MG63 (cell line): Measurements from ENCODE around the gene G6PD. TPM values are rescaled to one million over a fixed set of nuclear protein-coding genes. Genes with fewer than 3 reads are reported as not detected.

Source experiments
- DNase-seq: peaks from one replicate; pipeline ENCODE4 v3.0.0-alpha.2; 2020
- H3K27me3 ChIP-seq: fragments of 250-450 bp; sonication (Bioruptor Pico); 2 replicates; pipeline ENCODE4 v1.5.1; 2020; ENCODE audit warnings: mild to moderate bottlenecking, moderate library complexity
- H3K36me3 ChIP-seq: fragments of 250-450 bp; sonication (Bioruptor Pico); 2 replicates; pipeline ENCODE4 v1.5.1; 2020; ENCODE audit warnings: mild to moderate bottlenecking, moderate library complexity
- H3K4me3 ChIP-seq: fragments of 250-450 bp; sonication (Bioruptor Pico); 2 replicates; pipeline ENCODE4 v1.5.1; 2020; ENCODE audit warnings: mild to moderate bottlenecking, moderate library complexity
- H3K9me3 ChIP-seq: fragments of 250-450 bp; sonication (Bioruptor Pico); 2 replicates; pipeline ENCODE4 v1.5.1; 2020; ENCODE audit warnings: mild to moderate bottlenecking, moderate library complexity
- total RNA-seq: library from RNA; depleted of rRNA; stranded (reverse); fragments of >200 nt; shearing (Covaris generic); gene quantifications from 2 replicates; pipeline ENCODE4 v1.2.3, GENCODE V29; 2014; ENCODE audit warnings: low replicate concordance

The G6PD gene
- total RNA-seq, 1 experiment from 2014 or later: 61.8 TPM

DNA sequence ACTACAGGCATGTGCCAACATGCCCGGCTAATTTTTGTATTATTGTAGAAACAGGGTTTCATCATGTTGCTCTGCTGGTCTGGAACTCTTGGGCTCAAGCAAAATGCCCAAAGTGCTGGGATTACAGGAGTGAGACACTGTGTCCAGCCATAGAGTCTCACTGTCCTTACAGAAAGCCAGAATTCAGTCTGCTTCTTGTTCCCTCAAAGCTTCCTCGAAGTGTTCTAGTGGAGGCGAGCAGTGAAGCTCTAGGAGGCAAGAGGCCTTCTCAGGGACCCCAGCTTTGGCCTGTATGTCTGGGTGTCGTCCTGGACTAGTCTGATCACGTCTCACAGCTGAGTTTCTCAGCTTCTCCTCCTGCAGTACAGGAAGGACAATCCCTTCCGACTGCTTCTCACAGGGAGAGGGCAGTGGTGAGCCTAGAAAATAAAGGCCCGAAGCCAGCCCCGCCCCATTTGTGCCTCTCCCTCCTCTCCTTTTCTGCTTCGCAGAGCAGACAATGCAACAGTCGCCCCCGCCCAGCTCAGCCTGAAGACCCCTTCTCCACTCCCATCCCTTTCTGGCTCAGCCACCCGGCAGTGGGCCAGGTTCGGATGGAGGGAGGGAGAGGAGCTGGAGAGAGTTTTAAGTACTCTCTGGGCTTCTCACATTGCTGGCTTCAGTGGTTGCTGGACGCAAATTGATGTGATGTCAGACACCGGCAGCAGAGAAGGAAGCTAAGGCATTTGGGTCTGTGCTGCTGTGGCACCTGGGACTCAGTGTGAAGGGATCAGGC lies 19.6 kb downstream of the G6PD start:
- Histone ChIP-seq H3K9me3 (no peaks in the 10 kb centered on the region), H3K27me3 (no peaks in the 10 kb centered on the region), H3K36me3 (no peaks in the 10 kb centered on the region), H3K4me3 (no peak overlapping the region)
- peak; percentile 75 for DNase-seq

DNA sequence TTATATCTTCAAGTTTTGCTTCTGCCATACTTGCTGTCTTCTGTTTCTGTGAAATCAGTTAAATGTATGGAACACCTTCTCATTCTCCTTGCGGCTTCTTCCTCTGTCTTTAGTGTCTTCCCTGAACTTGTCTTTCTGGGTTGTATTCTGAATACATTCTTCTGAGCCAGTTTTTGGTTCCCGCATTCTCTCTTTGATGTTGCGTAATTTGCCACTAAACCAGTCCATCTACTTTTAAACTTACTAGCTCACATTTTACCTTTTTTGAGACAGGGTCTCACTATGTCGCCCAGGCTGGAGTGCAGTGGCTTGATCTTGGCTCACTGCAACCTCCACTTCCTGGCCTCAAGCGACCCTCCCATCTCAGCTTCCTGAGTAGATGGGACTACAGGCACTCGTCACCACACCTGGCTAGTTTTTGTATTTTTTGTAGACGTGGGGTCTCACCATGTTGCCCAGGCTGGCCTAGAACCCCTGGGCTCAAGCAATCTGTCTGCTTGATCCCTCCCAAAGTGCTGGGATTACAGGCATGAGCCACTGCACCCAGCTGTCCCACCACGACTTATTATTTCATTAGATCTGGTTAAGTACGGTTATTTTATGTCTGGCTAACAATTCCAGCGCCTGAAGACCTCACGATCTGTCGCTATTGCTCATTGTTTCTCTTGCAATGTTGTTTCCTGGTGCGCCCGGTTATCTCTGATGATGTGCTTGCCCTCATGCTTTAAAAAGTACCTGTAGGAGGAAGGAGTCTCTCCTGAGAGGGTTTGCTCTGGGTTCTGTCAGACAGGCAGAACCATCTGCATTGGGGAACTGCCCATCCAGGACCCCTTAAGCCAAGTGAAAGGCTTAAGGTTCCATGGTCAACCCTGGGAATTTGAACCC lies 20.8 kb downstream of the G6PD start:
- DNase-seq: no peak
- no peaks in the 10 kb centered on the region for H3K36me3 ChIP-seq
- H3K9me3 ChIP-seq: no peaks in the 10 kb centered on the region
- no peaks in the 10 kb centered on the region for H3K27me3 ChIP-seq
- H3K4me3 ChIP-seq: no peak overlapping the region

DNA sequence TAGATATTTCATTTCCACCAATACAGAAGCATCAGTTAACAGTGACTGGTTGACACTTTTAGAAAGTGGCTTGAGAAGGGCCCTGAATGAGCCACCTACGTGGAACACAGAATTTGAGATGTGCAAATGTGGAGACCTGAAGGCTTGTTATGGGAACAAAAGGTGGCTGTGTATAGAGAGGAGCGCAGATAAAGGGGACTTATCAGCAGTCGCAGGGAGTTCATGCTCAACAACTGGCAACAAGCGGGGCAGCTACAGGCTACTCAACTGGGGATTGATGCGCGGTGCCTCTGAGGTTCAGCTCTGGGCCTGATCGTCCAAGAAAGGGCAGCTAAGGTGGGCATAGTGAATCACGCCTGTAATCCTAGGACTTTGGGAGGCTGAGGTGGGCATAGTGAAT lies 27.3 kb downstream of the G6PD start:
- DNase-seq: no peak
- Histone ChIP-seq H3K9me3 (no peaks in the 10 kb centered on the region), H3K27me3 (no peaks in the 10 kb centered on the region), H3K36me3 (no peaks in the 10 kb centered on the region), H3K4me3 (no peak overlapping the region)

DNA sequence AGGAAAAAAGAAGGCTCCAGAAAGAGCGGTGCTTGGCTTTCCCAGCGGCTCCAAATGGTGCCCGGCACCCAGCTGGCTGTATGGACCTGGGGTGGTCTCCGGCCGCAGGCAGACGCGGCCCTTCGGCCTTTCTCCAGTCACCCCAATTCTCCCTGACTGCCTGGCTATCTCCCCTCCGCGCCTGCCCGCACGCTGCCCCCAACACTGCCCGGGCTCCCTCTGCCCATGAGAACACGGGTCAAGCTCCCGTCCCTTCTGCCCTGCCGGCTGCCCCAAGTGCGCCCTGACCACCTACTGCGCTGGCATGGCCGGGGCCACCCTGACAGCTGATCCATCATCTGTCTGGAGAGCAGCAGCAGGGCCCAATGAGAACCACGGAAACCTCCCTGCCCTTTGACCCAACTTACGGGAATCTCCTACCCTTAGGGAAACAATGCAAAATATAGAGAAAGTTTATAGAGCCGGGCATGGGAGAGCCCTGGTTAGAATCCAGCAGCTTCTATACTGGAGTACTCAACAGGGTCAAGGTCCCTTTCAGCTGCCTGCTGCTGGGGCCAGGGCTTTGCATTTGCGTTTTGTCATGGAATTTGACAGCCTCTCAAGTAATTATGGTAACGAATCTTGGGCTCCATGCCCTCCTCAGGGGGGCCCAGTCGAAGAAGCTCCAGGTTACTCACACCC lies 29.4 kb downstream of the G6PD start:
- Histone ChIP-seq H3K9me3 (no peaks in the 10 kb centered on the region), H3K4me3 (no peak overlapping the region), H3K27me3 (no peaks in the 10 kb centered on the region), H3K36me3 (no peaks in the 10 kb centered on the region)
- no peak for DNase-seq

DNA sequence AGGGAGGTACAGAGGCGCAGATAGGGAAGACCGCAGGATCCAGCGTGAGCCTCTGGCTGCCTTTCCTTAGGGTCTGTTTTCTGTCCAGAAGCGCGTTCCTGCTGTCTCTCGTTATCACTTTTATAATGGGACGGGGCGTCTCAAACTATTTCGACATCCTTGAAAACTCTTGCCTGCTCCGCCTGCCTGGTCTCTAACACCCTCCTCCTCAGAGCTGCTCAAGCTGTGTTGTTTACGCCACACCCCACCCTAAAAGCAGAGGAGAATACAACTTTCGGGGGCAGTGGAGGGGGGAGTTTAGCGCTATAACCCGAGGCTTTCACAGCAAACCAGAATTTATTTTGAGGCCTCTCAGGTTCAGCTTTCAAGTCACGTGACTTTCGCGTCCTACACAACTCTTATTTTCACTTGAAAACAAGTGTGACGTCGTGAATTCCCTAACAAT lies 30.0 kb downstream of the G6PD start:
- no peaks in the 10 kb centered on the region for H3K36me3 ChIP-seq
- H3K9me3 ChIP-seq: no peaks in the 10 kb centered on the region
- no peaks in the 10 kb centered on the region for H3K27me3 ChIP-seq
- peak overlapping the region; percentile 61 for H3K4me3 ChIP-seq
- no peak for DNase-seq

DNA sequence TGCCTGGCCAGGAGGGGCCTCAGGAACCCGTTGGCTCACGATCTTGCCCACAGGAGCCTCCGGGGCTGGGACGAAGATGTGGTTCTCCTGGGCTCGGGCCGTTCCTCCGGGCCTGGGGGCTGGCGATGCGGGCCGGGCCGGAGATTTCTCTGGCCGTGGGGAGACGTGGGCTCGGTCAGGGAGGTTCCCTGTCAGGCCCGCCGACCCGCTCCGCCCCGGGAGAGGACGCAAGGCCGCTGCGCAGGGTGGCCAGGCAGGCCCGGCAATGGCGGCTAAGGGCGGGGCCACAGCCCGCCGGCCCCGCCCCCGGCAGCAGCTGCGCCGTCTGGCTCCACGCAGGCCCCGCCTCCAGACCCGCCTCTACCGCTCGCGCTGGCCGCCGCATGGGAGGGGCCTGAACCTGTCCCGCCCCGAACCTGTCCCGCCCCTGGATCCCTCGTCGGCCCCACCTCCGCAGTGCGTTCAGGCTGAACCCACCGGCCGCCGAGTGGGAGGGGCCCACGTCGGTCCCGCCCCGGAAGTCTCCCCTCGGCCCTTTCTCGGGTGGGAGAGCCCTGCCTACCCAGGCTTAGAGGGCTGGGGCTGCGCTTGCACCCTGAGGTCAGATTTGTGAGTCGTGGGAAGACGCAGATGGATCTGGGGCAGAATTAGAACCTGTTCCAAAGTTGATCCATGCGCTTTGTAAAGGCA lies 30.5 kb downstream of the G6PD start, which contains the start of gene FAM3A:
TSS of gene FAM3A (minus strand) at position 267 of the 690 bp plus-strand sequence. CDS start 460 bp downstream, outside the sequence.
- peak; percentile 86 for DNase-seq
- no peaks in the 10 kb centered on the region for H3K36me3 ChIP-seq
- no peaks in the 10 kb centered on the region for H3K9me3 ChIP-seq
- peak within 1 kb of the TSS; percentile 61 for H3K4me3 ChIP-seq
- no peaks in the 10 kb centered on the region for H3K27me3 ChIP-seq

DNA sequence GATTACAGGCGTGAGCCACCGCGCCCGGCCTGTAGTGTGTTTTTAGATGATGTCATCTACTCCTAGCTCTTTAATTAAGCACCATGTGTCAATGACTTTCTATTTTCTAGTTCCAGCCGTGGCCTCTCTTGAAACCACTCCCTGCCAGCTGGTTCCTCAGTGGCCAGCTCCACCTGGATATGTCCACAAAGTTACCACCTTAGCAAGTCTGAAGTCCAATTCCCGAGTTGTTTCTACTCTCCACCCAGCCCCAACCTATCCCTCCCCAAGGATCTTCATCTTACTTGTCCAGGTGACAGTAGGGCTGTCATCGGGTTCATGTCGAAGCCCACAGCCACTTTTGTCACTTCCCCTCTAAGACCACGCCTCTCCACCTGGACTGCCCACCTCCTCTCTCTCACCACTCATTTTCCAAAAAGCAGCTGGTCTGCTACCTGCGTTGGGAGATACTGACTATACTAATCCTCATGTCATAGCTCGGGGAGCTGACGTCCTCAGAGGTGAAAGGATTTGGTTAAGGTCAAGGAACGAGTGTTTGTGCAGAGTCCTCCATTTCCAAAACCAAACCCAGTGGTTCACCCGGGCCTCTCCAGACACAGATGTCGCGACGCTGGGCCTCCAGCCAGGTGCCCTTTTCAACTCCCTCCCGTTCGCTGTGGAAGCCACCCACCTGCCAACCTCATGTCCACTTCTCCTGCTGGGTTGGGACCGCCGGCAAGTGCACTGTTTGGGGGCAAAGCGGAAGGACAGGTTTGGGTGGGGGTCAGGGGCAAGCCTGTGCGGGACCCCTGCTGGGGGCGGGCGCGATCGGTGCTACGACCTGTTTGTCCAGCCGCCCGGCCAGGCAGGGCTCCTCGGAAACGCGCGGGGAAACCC lies 31.3 kb downstream of the G6PD start:
- Histone ChIP-seq H3K4me3 (peak overlapping the region; percentile 61), H3K27me3 (no peaks in the 10 kb centered on the region), H3K36me3 (no peaks in the 10 kb centered on the region), H3K9me3 (no peaks in the 10 kb centered on the region)
- no peak for DNase-seq

DNA sequence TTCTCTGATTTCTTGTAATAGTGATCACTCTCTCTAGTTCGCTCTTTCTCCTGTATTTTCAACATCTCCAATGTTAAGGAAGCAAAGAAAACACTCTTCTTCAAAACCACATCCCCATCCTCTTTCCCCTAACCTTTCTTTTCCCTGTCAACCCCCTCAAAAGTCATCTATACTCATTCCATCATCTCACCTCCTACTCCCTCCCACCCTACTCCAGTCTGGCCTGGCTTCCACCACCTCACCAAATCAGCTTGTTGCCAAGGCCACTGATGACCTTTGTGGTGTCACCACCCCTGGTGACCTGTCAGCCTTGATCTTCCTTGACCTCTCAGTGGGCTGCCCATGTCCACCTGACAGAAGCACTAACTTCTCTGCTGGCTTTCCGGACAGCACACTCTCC lies 32.9 kb downstream of the G6PD start:
- no peak for DNase-seq
- Histone ChIP-seq H3K36me3 (peaks cover 3% of the 10 kb centered on the region), H3K9me3 (no peaks in the 10 kb centered on the region), H3K4me3 (no peak overlapping the region), H3K27me3 (no peaks in the 10 kb centered on the region)

DNA sequence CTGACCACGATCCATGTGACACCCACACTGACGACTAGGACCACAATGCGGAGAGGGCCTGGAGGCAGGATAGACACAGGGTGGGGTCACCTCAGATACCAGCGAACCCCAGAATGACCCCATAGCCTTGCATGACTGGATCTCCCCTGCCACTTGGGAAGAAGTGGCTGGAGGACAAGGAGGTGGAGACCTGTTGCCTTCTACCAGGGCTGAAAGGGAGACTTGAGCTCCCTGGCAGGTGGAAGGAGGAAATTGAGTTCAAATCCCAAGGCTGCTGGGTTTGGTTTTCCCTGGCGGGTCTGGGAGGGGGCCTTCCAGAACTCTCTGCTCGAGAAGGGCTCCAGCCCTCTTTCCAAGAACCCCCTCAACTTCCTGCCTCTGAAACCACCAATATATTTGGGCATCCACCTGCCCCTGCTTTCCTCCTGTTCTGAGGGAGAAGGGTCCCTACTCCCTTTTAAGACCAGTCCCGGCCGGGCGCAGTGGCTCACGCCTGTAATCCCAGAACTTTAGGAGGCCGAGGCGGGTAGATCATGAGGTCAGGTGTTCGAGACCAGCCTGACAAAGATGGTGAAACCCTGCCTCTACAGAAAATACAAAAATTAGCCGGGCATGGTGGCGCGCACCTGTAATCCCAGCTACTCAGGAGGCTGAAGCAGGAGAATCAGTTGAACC lies 33.6 kb downstream of the G6PD start:
- Histone ChIP-seq H3K4me3 (no peak overlapping the region), H3K9me3 (no peaks in the 10 kb centered on the region), H3K36me3 (peaks cover 3% of the 10 kb centered on the region), H3K27me3 (no peaks in the 10 kb centered on the region)
- DNase-seq: no peak

DNA sequence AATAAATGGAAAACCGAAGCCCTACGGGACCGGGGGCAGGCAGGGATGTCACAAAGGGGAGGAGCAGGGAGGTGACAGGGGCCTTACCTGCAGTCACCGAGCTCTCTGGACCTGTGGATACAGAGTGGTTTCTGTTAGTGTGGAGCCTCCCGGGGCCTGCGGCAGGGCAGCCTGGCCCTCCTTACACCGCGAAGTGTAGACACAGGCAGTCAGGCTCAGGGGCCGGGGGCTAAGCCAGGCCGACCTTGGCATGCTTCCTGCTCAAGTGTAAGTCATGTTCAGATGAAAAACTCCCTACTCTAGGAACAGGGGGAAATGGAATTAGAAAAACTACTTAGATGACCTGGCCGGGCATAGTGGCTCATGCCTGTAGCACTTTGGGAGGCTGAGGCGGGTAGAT lies 34.9 kb downstream of the G6PD start:
- Histone ChIP-seq H3K4me3 (no peak overlapping the region), H3K36me3 (peaks cover 3% of the 10 kb centered on the region), H3K27me3 (no peaks in the 10 kb centered on the region), H3K9me3 (no peaks in the 10 kb centered on the region)
- no peak for DNase-seq

DNA sequence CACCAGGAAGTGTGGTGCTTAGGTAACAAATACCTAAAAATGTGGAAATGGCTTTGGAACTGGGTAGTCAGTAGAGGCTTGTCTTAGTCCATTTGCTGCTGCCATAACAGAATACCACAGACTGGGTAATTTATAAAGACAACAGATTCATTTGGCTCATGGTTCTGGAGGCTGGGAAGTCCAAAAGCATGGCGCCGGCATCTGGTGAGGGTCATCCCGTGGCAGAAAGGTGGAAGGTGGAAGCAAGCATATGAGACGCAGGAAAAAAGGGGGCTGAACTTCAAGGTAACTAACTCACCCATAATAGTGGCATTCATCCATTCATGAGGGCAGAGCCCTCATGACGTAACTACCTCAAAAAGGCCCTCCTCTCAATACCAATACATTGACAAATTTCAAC lies 37.2 kb downstream of the G6PD start:
- Histone ChIP-seq H3K36me3 (peaks cover 3% of the 10 kb centered on the region), H3K9me3 (no peaks in the 10 kb centered on the region), H3K4me3 (no peak overlapping the region), H3K27me3 (no peaks in the 10 kb centered on the region)
- DNase-seq: no peak

DNA sequence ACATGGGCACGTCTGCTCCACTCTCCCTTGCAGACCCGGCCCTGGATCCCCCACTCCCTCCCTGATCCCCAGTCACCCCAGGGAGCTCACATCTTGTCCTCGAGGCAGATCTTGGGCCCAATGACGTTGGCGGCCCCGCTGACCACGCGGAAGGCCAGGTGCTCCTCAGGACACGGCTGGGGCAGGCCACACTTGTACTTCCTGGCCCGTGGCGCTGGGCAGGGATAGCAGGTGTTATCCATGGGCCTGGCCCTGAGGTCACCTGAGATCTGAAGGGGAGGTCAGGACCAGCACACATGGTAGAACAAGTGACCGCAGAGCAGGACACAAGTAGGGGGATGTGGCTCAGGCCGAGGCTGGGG lies 38.3 kb downstream of the G6PD start:
- no peak for DNase-seq
- H3K27me3 ChIP-seq: no peaks in the 10 kb centered on the region
- peaks cover 3% of the 10 kb centered on the region for H3K36me3 ChIP-seq
- no peak overlapping the region for H3K4me3 ChIP-seq
- H3K9me3 ChIP-seq: no peaks in the 10 kb centered on the region

DNA sequence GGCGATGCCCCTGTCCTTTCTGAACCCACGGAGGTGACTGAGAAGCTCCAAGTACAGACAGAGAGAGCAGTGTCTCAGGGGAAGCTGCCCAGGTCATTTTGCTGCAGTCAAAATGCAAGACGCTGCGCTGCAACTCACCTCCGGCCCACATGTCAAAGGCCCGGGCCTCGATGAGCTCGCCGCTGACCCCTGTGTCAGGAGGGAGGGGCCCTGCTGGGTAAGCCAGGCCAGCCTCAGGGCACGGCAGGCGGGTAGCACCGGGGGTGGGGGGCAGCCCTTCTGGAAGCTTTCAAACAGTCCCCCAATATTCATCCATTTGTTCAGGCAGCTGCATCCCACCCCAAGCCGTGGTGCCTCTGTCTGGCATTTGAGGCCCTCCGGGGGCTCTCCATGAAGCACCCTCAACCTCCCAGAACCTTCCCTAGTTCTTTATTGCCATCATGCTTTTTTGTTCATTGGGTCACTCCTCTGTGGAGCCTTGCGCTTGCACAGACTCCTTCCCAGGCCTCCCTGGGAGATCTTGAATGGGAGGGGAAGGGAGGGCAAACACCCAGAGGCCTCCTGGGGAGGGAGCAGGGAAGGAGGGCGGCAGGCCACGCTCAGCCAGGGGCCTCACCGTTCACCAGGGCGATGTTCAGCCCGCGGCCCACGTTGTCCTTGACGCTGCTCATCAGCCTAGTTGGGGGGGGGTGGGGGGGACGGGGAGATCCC lies 38.8 kb downstream of the G6PD start:
- Histone ChIP-seq H3K27me3 (no peaks in the 10 kb centered on the region), H3K36me3 (peaks cover 3% of the 10 kb centered on the region), H3K9me3 (no peaks in the 10 kb centered on the region), H3K4me3 (no peak overlapping the region)
- DNase-seq: no peak

DNA sequence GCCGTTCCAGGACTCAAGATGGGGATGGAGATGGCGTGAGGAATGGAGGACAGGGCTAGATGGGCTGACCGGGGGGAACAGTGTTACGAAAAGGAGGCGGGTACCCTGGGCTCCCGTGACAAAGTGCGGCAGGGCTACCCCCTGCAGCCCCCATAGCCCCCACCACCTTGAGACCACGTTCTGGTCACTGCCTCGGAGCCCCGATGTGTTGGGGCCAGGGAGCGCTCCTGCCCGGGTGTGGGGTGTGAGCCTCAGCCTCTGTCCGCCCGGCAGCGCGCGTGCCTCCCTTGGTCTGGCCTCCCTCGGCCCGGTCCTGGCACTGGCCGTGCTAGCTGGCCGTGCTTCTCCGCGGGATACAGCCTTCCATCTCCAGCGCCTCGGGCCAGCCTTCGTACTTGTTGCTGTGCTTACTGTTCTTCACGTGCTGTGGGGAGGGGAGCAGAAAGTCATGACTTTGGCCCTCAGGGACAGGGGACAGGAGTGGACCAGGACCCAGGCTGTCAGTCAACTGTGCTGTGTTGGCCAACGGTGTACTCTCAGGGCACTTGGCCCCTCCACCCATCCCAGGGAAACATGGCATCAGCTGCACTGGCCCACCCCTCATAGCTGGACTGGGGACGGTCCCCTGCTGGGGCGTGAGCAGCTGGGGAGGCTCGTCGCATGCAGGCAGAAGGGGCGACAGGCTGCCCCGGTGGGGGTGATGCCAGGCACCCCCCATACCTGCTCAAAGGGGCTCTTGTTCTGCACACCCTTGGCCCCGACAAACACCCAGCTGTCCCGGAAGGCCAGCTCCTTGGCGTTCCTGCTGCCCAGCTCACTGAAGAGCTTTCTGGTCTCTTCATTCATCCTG lies 39.9 kb downstream of the G6PD start:
- Histone ChIP-seq H3K36me3 (peaks cover 3% of the 10 kb centered on the region), H3K4me3 (no peak overlapping the region), H3K9me3 (no peaks in the 10 kb centered on the region), H3K27me3 (no peaks in the 10 kb centered on the region)
- no peak for DNase-seq
